CD4-positive, alpha-beta T cell treated with Interleukin-15 for 1 hour (primary cell): ENCODE data around the gene TAS1R3.

Experiments
- DNase-seq: peaks from one replicate; pipeline ENCODE4 v3.0.0-alpha.2; 2020

TAS1R3 gene

GRCh38 chr1:1324524-1325287, 6.4 kb upstream of the TAS1R3 start, which contains the start of the genes CPTP and INTS11:
CPTP (plus strand) TSS chr1:1324802; CDS start chr1:1326911, 2,109 bp downstream.
INTS11 (minus strand) TSS chr1:1324660; CDS start chr1:1324608, 52 bp downstream.
- DNase-seq = peak; percentile 95

- DNase-seq = no peak
Observed at GRCh38 chr1:1325288-1326074, 5.6 kb upstream of the TAS1R3 start.

- DNase-seq = no peak
Observed at GRCh38 chr1:1326075-1326605, 4.9 kb upstream of the TAS1R3 start.

GRCh38 chr1:1327291-1327690, 3.8 kb upstream of the TAS1R3 start:
- DNase-seq = no peak

- DNase-seq = no peak
Observed at GRCh38 chr1:1328254-1328653, 2.8 kb upstream of the TAS1R3 start.

GRCh38 chr1:1329304-1330210, 1.5 kb upstream of the TAS1R3 start:
- no peak for DNase-seq

- DNase-seq = no peak
Observed at GRCh38 chr1:1330366-1331067, 563 bp upstream of the TAS1R3 start.

GRCh38 chr1:1332031-1332755, 1.1 kb downstream of the TAS1R3 start:
- no peak for DNase-seq

- no peak for DNase-seq
Observed at GRCh38 chr1:1332774-1333480, 1.8 kb downstream of the TAS1R3 start.

- no peak for DNase-seq
Observed at GRCh38 chr1:1333551-1334241, 2.6 kb downstream of the TAS1R3 start.

GRCh38 chr1:1334835-1335234, 3.8 kb downstream of the TAS1R3 start:
- no peak for DNase-seq

- DNase-seq = no peak
Observed at GRCh38 chr1:1335283-1335682, 4.2 kb downstream of the TAS1R3 start.

GRCh38 chr1:1335792-1336248, 4.7 kb downstream of the TAS1R3 start:
- DNase-seq = no peak

GRCh38 chr1:1336446-1336845, 5.4 kb downstream of the TAS1R3 start:
- DNase-seq = no peak

GRCh38 chr1:1336931-1337792, 6.1 kb downstream of the TAS1R3 start:
- DNase-seq = no peak

GRCh38 chr1:1337793-1338147, 6.7 kb downstream of the TAS1R3 start:
- no peak for DNase-seq

GRCh38 chr1:1338278-1338677, 7.2 kb downstream of the TAS1R3 start:
- no peak for DNase-seq

GRCh38 chr1:1340185-1340584, 9.1 kb downstream of the TAS1R3 start:
- DNase-seq = no peak
